MCF 10A (cell line): ENCODE data around the gene GALNT1. TPM values are rescaled to one million over a fixed set of nuclear protein-coding genes. Genes with fewer than 3 reads are reported as not detected.

Source experiments
- BruUV-seq: library from RNA; stranded (reverse); fragments of 400-500 nt; replicated peaks from 2 replicates; lab custom pipeline; 2021; lab: Mats Ljungman, UMichigan
- CTCF ChIA-PET: fragments of 300-600 bp; sonication (Branson Sonifier 250); formaldehyde crosslinking; extraction: SDS; loops from one replicate; lab custom pipeline; 2021; ENCODE audit warnings: antibody characterized with exemption, inconsistent platforms; lab: Yijun Ruan, JAX
- POLR2A ChIA-PET: fragments of 300-600, 350-650 bp; sonication (Branson Sonifier 250); formaldehyde crosslinking; extraction: SDS; loops from one replicate; lab custom pipeline; 2020; ENCODE audit warnings: antibody characterized with exemption, inconsistent platforms; lab: Yijun Ruan, JAX
- DNase-seq: peaks from one replicate; pipeline ENCODE4 v3.0.0-alpha.2; 2018; ENCODE audit not compliant: unreplicated experiment
- H3K27ac Mint-ChIP-seq: one replicate; pipeline ENCODE4 v1.8.0; 2022; ENCODE audit warnings: mild to moderate bottlenecking, low read depth, mixed read lengths; ENCODE audit not compliant: unreplicated experiment
- H3K27me3 Mint-ChIP-seq: one replicate; pipeline ENCODE4 v1.8.0; 2022; ENCODE audit warnings: mixed read lengths; ENCODE audit not compliant: insufficient read depth, unreplicated experiment
- H3K36me3 Mint-ChIP-seq: one replicate; pipeline ENCODE4 v1.8.0; 2022; ENCODE audit warnings: mild to moderate bottlenecking, moderate library complexity, mixed read lengths; ENCODE audit not compliant: insufficient read depth, unreplicated experiment
- H3K4me1 Mint-ChIP-seq: one replicate; pipeline ENCODE4 v1.8.0; 2022; ENCODE audit warnings: mixed read lengths; ENCODE audit not compliant: insufficient read depth, unreplicated experiment
- H3K4me3 Mint-ChIP-seq: one replicate; pipeline ENCODE4 v1.8.0; 2022; ENCODE audit warnings: mild to moderate bottlenecking, moderate library complexity, mixed read lengths; ENCODE audit not compliant: unreplicated experiment
- H3K9me3 Mint-ChIP-seq: one replicate; pipeline ENCODE4 v1.8.0; 2022; ENCODE audit warnings: mixed read lengths; ENCODE audit not compliant: unreplicated experiment
- intact Hi-C: fragments of 100-400 bp; cut with micrococcal nuclease; formaldehyde crosslinking; loops from 2 replicates; pipeline ENCODE4 v1.14.1; 2022
- total RNA-seq: library from RNA; stranded (reverse); gene quantifications from 2 replicates; pipeline ENCODE4 v1.2.3, GENCODE V29; 2022
- TF ChIP-seq, protein P1 (sequence below): fragments of 200-600 bp; IDR thresholded peaks from one replicate; pipeline ENCODE4 v1.8.0; 2022; ENCODE audit warnings: antibody characterized with exemption, mild to moderate bottlenecking; ENCODE audit not compliant: unreplicated experiment

The GALNT1 gene
- total RNA-seq, 1 experiment from 2014 or later: 71.0 TPM

- TF ChIP-seq, protein P1, sequence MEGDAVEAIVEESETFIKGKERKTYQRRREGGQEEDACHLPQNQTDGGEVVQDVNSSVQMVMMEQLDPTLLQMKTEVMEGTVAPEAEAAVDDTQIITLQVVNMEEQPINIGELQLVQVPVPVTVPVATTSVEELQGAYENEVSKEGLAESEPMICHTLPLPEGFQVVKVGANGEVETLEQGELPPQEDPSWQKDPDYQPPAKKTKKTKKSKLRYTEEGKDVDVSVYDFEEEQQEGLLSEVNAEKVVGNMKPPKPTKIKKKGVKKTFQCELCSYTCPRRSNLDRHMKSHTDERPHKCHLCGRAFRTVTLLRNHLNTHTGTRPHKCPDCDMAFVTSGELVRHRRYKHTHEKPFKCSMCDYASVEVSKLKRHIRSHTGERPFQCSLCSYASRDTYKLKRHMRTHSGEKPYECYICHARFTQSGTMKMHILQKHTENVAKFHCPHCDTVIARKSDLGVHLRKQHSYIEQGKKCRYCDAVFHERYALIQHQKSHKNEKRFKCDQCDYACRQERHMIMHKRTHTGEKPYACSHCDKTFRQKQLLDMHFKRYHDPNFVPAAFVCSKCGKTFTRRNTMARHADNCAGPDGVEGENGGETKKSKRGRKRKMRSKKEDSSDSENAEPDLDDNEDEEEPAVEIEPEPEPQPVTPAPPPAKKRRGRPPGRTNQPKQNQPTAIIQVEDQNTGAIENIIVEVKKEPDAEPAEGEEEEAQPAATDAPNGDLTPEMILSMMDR: no peak
- CTCF ChIA-PET: interaction anchor here (1.7 kb wide), 1 partner anchor 9 kb away, joined by 3 read pairs; no protein-coding TSS in a partner anchor
- intact Hi-C loops: no loop called here
- Mint-ChIP-seq H3K4me3 (no peak overlapping the region), H3K36me3 (no peaks in the 10 kb centered on the region), H3K27me3 (no peaks in the 10 kb centered on the region), H3K4me1 (peaks cover 12% of the 10 kb centered on the region), H3K27ac (no peak overlapping the region), H3K9me3 (peaks cover 19% of the 10 kb centered on the region)
- POLR2A ChIA-PET: interaction anchor here (3.0 kb wide), 1 partner anchor 8 kb away, joined by 13 read pairs; no protein-coding TSS in a partner anchor
- BruUV-seq: no TSS peak
- DNase-seq: no peak
These were observed 9.4 kb downstream of the GALNT1 start for GRCh38 chr18:35590935-35591334.

DNA sequence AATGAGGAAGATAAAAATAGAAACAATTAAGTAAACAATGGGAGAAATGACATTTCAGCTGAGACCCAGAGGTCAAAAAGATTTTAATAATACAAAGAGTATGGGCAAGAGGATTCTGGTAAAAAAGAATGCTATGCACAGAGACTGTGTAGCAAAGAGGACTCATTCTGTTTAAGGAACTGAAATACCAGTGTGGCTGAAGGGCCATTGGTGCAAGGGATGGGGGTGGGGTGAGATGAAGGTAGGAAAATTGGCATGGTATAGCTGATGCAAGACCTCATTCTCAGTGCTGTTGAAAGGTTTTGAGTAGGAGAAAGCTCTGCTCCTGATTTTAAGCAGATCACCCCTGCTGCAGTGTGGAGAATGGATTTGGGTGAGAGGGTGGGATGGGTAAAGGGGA lies 10.8 kb downstream of the GALNT1 start:
- no peak for DNase-seq
- ChIA-PET POLR2A (interaction anchor here (3.0 kb wide), 1 partner anchor 9 kb away, joined by 13 read pairs; no protein-coding TSS in a partner anchor), CTCF (no interaction called here)
- no peaks in the 10 kb centered on the region for H3K36me3 Mint-ChIP-seq
- H3K4me3 Mint-ChIP-seq: no peak overlapping the region
- intact Hi-C loops: no loop called here
- no peak overlapping the region for H3K27ac Mint-ChIP-seq
- H3K4me1 Mint-ChIP-seq: peaks cover 12% of the 10 kb centered on the region
- peaks cover 15% of the 10 kb centered on the region for H3K9me3 Mint-ChIP-seq
- TF ChIP-seq, protein P1: no peak
- H3K27me3 Mint-ChIP-seq: no peaks in the 10 kb centered on the region
- BruUV-seq: no TSS peak

GRCh38 chr18:35593859-35594258 lies 12.3 kb downstream of the GALNT1 start:
- POLR2A ChIA-PET: interaction anchor here (0.9 kb wide), 1 partner anchor 23 kb away, joined by 3 read pairs; no protein-coding TSS in a partner anchor
- Mint-ChIP-seq H3K36me3 (peaks cover 6% of the 10 kb centered on the region), H3K4me1 (peaks cover 12% of the 10 kb centered on the region), H3K27ac (no peak overlapping the region), H3K4me3 (no peak overlapping the region), H3K27me3 (no peaks in the 10 kb centered on the region), H3K9me3 (peaks cover under 1% of the 10 kb centered on the region)
- no TSS peak for BruUV-seq
- intact Hi-C loops: no loop called here
- DNase-seq: no peak
- TF ChIP-seq, protein P1: no peak
- CTCF ChIA-PET: no interaction called here

GRCh38 chr18:35597758-35598157 lies 16.2 kb downstream of the GALNT1 start:
- H3K9me3 Mint-ChIP-seq: peaks cover 9% of the 10 kb centered on the region
- DNase-seq: no peak
- no TSS peak for BruUV-seq
- no peak overlapping the region for H3K27ac Mint-ChIP-seq
- ChIA-PET CTCF (no interaction called here), POLR2A (interaction anchor here (0.7 kb wide), 1 partner anchor 21 kb away, joined by 3 read pairs; no protein-coding TSS in a partner anchor)
- no peak overlapping the region for H3K4me3 Mint-ChIP-seq
- peaks cover 10% of the 10 kb centered on the region for H3K36me3 Mint-ChIP-seq
- intact Hi-C loops: no loop called here
- TF ChIP-seq, protein P1: no peak
- no peaks in the 10 kb centered on the region for H3K27me3 Mint-ChIP-seq
- peaks cover 23% of the 10 kb centered on the region for H3K4me1 Mint-ChIP-seq
